ENCODE data around the gene SCRN1. TPM values are rescaled to one million over a fixed set of nuclear protein-coding genes. Genes with fewer than 3 reads are reported as not detected.

Gene SCRN1, protein sequence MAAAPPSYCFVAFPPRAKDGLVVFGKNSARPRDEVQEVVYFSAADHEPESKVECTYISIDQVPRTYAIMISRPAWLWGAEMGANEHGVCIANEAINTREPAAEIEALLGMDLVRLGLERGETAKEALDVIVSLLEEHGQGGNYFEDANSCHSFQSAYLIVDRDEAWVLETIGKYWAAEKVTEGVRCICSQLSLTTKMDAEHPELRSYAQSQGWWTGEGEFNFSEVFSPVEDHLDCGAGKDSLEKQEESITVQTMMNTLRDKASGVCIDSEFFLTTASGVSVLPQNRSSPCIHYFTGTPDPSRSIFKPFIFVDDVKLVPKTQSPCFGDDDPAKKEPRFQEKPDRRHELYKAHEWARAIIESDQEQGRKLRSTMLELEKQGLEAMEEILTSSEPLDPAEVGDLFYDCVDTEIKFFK
- total RNA-seq, result 55.0 and 56.8 TPM in 2 replicates

DNA sequence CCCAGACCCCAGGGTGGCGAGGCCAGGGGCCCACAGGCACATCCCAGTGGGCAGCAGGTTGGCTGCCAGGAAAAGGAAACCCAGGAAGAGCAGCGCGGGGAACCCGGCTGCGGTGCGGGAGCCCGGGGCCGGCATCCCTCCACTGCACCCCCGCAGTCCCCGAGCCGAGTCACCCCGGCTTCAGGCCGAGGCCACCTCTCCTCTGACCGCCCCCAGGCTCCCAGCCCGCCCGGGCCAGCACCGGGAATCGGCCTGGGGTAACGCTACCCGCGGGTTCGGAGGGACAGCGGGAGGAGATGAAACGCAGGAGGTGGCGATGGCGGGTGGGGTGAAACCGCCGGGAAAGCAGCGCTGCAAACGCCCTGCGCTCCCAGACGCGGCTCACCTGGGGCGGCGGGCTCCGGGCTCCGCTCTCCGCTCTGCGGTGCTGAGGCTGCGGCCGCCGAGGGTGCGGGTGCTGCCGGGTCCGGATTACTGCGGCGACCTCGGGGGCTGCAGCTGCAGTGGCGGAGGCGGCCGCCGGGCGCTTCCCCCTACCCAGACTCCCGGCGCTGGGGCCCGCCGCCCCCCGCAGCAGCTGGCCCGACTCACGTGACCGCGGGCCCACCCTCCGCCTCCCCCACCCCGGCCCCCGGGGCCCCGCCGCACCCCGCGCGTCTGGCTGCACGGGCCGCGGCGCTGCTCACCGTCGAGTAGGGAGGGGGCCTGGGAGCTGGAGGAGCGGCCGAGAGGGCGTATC, at the start of gene SCRN1:
SCRN1 (minus strand) TSS at position 545 of the 739 bp plus-strand sequence. CDS start 20,734 bp downstream, outside the sequence.

DNA sequence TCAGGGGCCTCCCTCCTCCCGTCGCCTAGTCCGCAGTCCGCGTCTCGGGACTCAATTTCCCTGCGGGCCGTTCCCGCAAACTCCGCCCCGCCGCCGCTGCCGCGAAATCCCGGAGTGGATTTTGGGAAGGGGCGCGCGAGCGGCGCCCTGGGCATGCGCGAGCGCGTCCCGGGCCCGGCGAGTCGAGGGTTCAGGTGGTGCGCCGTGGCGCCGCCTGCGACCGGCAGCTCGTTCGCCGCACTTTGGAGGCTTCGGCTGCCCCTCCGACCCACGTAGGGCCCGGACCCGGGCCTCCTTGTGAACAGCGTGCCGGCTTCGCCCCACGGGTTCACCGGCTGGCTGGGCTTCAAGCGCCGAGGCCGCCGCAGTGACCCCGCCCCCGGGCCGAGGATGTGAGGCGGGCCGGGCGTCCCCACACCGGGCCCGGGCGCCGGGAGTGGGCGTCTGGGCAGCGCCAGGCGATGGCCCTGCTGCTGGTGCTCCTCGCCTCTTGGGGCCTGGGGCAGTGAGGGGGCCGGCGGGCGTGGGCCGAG, 38.7 kb upstream of the SCRN1 start, which contains the start of gene PLEKHA8:
PLEKHA8 (plus strand) TSS at position 197 of the 533 bp plus-strand sequence. CDS start 351 bp downstream, outside the sequence.

DNA sequence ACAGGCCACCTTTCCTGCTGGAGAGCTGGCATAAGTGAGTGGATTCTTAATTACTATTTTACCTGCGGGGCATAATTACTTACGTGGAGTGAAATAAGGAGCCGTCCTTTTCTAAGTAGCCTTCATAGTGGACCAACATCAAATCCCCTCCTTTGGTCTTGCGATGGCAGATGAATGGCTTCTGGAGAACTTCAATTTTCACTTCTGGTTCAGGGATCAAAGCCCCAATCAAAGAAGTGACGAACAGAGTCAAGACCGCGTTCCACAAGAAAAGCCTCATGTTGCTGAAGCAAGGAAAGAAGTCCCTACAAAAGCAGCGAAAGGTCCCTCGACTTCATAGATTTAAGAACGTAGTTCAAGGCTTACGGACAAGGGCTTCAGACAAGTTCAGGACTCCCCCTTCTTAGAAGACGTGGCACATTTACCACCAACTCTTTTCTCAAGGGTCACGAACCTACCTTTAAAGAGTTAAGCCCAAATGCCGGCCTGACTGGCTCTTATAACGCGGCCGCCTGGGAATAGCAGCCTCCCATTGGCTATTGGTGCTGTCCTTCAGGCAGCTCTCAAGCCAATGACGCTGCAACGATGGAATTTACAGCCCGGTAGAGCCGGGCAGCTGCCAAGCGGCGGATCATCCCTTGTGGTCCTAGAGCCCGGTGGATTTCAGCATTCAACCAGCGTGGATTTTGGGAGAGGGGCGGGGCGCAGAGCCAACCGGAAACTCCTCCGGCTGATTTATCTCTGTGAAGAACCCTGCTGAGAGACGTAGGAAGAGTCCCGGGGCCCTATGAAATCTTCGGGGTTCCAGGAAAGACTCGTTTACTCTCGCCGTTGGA, 36.8 kb upstream of the SCRN1 start, which contains the start of gene FKBP14:
FKBP14 (minus strand) TSS at position 474 of the 836 bp plus-strand sequence; CDS start at position 280, 194 bp downstream.

Other genes starting within 250 kb of the SCRN1 start
- 0.08 TPM in 2 replicates for gene WIPF3, start 183.3 kb downstream of the SCRN1 start, total RNA-seq
- 15.9 and 16.9 TPM in 2 replicates for gene FKBP14, start 36.9 kb upstream of the SCRN1 start, total RNA-seq
- gene PLEKHA8, start 38.6 kb upstream of the SCRN1 start, total RNA-seq, result 7.7 and 8.8 TPM in 2 replicates
- gene MTURN, start 145.2 kb upstream of the SCRN1 start, total RNA-seq, result 14.1 and 26.9 TPM in 2 replicates